NCI-H2227 (cell line): ENCODE data around the gene KRT86.
"Not testable (repeated sequence)": the region's sequence is repeated elsewhere in the genome, so short reads cannot be mapped to it uniquely, and the experiment has no call there.

Experiments used
- DNase-seq: peaks from one replicate; lab custom pipeline; 2025; ENCODE audit not compliant: unreplicated experiment; lab: John Stamatoyannopoulos, UW

Gene KRT86

DNA sequence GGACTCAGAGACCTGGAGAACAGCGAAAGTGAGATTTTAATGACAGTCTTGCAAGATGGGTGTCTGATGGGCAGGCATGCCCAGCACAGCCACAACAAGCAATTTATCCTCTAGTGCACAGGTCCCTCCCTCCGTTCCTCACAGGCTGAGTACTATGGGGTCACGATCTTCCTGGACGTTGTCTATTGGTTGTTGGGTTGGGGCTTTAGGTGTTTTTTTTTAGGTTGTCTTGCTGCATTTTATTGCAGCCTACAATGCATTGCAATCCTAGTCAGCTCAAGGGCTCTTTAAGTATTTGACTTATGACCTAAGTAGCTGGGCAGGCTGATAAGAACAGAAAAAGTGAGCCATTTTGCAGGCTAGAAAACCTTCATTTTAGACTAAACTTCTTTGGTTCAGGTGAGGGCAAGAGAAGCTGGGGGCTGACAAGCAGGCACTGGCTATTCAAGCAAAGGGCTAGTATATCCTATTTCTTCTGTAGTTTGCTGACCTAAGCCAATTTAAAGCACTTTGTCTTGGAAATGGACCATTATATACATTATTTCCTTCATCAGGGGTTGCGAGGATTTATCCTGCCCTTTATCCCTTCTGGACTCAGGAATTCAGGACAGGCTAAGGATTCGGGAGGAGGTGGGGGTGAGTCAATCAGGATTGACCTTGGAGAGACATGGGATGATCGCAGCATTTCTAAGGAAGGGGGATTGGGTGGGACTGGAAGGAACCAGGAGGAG is 35.4 kb upstream of the KRT86 start:
- no peak for DNase-seq

DNA sequence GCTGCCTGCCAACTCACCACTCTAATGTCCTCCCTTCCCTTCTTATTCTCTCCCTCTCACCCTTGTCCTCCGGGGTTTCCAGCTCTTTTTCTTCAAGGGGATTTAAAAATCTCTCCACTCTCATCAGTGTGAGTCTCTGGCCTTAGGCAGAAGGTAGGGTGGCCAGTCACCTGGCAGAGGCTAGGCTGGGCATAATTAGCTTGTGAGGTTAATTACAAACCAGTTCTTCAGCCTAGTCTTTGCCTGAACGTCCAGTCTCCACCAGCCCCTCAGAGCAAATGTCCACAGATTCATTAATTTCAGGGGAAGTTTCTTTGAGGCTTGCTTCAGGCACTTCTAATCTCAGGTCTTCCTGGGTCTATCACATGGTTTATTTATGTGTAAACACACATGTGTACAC is 34.7 kb upstream of the KRT86 start:
- no peak for DNase-seq

DNA sequence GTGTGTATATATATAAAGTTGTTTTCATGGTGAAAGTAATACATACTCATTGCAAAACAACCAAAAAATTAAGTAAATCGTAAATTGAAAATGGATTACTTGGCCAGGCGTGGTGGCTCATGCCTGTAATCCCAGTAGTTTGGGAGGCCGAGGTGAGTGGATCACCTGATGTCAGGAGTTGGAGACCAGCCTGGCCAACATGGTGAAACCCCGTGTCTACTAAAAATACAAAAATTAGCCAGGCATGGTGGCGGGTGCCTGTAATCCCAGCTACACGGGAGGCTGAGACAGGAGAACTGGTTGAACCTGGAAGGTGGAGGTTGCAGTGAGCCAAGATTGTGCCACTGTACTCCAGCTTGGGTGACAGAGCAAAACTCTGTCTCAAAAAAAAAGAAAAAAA is 34.2 kb upstream of the KRT86 start:
- not testable (repeated sequence) for DNase-seq

DNA sequence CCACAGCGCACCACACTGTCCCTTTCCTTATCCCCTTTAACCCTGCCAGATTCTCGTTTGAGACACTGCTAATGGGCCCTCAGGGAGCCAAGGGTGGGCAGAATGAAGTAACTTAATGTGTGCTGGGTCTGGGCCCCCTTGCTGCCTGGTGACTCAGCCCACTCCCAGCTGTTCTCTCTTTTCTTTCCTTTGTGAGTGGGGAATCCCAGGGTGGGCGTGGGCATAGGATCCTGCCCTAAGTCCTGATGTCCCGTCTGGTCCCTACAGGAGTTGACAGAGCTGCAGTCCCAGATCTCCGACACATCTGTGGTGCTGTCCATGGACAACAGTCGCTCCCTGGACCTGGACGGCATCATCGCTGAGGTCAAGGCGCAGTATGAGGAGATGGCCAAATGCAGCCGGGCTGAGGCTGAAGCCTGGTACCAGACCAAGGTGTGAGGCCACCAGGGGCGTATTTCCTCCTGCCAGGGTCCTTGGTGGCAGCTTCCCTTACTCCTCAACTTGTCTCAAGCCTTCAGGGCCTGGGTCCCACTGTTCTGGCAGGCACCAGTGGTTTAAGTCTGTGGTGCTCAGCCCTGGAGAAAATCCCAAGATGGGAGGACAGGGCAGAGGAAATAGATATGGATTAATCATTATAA is 33.1 kb upstream of the KRT86 start:
- no peak for DNase-seq

DNA sequence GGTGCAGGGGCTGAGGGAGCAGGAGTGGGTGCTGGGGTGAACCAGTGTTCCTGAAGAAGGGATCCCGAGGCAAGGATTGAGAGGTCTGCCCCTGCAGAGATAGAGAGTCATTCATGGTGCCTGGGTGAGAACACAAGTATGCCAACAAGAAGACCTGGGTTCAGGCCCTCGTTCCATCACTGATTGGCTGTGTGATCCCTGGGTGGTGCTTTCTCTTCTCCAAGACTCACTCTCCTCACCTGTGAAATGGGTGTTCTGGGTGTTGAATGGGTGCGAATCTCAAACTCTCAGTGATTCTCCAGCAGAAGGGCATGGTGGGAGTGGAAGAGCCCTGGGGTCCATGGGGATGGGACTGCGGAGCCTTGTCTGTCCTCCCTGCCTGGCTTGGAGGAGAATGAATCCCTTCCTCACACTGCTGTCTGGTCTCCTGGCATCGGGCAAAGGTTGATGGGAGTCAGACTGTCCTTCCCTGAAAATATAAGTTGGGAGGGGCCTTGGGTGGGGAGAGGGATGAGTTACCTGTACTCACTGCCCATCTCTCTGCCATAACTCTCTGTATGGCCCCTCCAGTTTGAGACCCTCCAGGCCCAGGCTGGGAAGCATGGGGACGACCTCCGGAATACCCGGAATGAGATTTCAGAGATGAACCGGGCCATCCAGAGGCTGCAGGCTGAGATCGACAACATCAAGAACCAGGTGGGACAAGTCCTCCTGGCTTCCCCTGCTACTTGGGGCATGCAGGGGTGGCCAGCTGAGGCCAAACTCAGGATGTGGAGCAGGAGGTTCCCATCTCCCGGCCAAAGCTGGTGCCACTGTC is 31.8 kb upstream of the KRT86 start:
- DNase-seq = no peak

DNA sequence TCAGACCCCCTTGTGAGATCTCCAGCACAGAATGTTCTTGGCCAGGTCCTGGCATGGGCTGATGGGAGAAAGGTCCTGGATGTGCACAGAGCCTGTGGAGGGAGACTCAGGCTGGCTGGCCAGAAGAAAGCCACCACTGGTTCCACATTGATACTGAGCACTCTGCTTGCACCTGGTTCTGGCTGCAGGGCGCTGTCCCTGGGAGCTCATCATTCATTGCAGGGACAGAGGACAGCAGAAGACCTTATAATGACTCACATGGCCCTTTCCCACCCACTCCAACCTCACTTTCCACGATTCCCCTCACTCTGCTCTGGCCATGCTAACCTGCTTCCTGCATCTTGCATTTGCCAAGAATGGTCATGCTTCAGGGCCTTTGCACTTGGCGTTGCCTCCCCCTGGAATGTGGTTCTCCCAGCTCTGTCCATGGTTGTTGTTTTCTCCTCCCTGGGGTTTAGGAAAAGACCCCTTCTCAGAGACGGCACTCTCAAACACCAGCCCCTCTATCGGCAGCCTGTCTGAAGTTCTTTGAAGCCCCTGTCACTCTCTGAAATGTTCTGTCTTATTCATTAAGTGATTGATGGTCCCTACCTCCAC is 31.1 kb upstream of the KRT86 start:
- DNase-seq = no peak

DNA sequence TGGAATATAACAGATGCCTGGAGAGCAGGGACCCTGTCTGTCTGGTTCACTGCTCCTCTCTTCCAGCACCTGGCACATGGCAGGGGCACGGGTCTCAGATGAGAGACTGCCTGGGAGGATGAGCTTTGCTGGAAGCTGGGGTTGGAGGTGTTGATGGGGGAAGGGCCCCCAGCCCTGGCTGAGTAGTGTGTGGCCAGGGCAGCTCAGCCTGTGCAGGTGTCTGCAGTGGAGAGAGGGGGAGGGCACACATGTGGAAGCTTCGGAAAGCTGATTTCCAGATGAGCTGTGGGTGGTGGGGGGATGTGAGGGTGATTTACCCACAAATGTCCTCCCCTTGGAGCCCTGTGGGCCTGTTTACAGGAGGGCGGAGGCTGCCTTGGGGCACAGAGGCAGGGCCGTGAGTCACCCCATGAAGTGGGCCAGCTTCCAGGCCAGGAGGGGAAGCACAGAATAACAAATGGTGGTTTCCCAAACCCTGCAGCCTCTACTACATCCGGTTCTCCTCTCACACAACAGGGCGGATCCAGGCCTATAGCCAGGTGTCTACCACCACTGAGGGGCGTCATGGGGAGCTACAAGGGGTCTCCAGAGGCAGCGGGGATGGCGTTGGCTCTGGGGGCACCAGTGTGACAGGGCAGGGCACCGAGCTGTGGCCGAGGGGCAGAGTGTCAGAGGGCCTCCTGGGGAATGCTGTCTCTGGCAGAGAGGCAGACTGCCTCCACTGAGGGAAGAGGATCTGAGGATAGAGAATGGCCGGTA is 30.4 kb upstream of the KRT86 start:
- DNase-seq = no peak

DNA sequence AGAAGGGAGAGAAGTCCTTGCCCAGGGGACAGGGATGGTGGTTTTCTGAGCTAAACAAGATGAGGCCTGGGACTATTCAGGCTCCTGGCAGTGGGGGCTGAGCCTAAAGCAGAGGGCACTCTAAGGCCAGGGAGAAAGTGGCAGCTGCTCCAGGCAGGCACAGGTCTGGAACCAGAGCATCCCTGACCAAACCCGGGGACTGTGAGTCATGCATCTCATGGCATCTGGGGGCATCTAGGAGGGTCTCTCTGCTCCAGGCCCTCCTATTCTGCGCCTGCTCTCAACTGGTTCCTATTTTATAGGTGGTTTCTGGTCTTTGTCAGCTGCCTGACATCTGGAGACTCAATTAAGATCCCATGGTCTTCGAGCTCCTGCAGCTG is 29.8 kb upstream of the KRT86 start:
- no peak for DNase-seq

DNA sequence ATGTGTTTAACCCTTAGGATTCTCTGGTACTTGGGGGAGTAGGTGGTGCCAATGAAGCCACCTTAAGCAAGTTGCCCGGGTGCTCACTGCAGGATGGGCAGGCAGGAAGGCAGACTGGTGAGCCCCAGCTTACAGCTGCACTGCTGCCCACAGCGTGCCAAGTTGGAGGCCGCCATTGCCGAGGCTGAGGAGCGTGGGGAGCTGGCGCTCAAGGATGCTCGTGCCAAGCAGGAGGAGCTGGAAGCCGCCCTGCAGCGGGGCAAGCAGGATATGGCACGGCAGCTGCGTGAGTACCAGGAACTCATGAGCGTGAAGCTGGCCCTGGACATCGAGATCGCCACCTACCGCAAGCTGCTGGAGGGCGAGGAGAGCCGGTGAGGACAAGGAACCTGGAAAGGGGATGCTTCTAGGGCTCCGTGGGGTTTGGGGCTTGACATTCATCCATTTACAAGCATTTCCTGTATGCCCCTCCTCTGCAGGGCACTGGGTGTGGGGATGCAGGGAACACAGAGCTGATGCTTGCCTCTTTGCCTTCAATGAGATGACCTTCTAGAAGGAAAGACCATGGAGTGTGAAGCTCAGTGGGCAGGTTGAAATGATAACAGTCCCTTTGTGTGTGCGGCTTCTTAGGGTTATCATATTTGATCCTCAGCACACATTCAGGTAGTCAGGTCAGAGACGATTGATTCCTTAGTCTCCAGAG is 29.0 kb upstream of the KRT86 start:
- no peak for DNase-seq

DNA sequence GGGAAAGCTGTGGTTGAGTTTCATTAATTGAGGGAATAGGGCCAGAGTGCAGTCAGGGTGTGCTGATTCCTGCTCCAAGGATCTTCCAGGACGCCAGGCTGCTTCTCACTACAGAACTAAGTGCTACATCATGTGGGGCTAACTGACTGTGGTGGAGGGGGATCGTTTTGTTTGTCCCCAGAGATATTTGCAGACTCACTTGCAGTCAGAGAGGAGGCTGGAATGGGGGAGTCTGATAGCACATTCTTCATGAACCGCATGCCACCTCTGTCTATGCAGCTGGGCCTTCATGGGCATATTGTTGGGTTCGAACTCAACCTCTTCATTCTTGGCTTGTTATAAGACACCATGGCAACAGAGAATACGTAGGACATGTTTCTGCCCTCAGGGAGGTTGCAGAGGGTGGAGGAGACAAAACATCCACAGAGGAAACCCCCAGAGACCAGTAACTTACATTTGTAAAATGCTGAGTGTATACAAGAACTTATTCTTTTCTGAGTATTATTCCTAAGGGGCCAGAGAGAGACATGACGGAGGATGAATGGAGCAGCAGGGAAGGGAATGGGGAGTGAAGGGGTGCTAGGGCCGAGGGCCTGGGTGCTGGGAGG is 28.4 kb upstream of the KRT86 start:
- DNase-seq = no peak

DNA sequence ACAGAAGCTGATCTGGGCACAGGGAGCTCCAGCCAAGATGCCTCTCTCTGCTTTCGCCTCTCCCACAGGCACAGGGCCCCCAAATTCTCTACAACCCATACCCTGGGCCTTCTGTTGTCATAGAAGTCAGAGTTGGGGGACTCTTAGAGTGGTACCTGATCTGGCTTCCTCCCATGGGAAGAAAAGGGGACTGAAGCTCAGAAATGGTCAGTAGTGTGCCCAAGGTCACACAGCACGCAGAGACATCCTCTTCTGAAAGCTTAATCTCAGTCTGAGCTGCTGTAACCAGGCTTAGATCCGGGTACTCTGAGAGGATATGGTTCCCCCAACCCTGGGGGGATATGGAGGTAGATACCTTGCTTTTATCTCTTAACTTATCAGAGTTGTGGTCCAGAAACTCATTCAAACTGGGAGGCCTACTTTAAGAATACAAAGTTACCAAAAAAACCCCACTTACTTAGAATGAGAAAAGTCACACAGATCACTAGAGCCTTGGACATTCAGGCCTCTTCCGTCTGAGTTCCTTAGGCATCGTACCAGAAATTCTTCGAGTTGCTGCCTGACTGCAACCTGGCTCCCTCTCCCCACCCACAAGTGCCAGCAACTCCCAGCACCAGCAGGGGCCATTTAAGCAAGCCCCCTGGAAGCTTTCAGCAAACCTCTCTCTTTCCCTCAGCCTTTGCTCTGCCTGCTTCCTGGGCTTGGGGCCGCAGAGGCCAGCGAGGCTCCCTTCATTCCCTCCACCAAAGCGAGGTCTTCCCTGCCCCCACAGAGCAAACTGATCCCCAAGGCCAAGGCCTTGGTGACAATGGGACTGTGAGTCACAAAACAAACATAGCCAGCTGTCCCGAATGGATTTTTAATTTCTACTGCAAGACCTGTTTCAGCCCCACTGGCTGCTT is 27.5 kb upstream of the KRT86 start:
- no peak for DNase-seq

DNA sequence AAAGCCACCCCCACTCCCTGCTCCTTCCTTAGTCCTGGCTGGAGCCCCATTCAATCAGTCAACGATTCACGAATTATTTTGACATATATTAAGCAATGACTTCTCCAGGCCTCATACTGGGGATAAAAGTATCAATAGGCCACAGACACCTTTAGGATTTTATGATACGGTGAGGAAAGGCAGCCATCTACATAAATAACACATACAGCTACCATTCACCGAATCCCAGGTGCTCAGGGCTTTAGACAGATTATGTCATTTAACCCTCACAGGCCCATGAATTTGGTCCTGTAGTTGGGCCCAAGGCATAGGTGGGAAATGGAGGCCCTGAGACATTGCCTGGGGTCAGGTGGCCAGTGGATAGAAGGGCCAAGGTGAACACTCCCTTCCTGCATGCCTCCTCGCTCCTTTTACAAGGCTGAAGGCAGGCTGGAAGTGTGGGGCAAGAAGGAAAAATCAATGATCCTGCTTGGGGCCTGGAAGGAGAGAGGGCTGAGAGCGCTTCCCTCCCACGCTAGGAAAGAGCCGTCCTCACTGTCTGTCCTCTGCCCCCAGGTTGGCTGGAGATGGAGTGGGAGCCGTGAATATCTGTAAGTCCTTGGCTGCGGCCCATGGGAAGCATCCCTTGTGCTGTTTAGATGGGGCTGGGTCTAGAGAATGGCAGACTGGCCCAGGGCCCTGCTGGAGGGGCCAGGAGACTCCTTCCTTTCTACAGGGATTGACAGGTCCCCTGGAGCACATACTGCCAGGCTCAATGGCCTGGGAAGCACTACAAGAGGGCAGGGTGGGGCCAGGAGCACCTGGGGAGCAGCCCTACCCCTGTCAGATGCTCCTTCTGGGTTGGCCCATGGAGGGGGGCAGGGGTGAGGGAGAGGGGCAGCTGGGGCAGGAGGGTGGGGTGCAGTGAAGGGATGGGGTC is 26.6 kb upstream of the KRT86 start:
- DNase-seq = no peak

DNA sequence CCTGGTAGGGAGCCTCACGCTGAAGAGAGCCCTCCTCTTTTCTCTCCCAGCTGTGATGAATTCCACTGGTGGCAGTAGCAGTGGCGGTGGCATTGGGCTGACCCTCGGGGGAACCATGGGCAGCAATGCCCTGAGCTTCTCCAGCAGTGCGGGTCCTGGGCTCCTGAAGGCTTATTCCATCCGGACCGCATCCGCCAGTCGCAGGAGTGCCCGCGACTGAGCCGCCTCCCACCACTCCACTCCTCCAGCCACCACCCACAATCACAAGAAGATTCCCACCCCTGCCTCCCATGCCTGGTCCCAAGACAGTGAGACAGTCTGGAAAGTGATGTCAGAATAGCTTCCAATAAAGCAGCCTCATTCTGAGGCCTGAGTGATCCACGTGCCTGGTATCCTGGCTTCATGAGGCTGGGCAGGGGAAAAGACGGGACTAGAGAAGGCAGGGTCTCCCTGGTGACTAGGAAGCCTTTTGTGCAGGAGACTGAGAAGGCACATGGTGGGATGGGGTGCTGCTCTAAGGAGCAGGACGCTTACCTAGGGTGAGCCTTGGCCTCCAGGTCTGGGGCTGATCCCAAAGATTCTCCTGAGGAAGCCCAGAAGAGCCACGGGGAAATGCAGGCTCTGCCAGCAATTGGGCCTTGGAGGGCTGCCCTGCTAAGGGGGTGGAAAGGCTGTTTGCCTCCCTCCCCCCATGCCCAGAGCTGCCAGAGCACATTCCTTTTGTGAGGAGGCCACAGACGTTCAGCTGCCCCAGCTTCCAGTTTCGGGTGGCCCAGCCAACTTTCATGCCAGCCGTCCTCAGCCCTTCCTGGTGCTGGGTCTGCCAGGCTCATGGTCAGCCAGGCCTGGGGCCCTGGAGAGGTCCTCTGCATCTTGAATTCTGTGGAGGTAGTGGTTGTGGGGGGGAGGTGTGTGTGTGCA is 25.6 kb upstream of the KRT86 start:
- no peak for DNase-seq

DNA sequence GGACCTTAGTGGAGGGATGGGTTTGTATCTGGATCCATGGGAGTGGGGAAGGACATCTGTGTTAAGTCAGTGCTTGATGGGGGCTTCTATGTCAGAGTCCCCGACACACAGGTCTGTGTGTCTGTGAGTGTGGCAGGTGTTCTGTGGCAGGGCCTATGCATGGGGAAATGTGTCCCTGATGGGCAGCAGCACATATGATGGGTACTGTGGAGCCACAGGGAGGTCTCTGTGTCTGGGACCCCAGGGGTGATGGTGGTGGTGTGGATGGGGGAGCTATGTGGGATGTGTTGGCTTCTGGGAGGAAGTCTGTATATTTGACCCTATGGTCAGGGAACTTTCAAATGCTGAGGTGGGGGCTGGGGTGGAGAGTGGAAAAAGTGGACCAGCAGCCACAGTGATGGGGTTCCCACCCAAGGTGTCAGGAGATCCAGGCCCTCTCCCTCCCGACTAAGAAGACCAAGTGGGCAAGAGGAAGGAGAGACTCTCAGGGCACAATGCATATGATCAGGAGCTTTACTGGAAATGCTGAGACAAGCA is 24.9 kb upstream of the KRT86 start:
- DNase-seq = no peak

DNA sequence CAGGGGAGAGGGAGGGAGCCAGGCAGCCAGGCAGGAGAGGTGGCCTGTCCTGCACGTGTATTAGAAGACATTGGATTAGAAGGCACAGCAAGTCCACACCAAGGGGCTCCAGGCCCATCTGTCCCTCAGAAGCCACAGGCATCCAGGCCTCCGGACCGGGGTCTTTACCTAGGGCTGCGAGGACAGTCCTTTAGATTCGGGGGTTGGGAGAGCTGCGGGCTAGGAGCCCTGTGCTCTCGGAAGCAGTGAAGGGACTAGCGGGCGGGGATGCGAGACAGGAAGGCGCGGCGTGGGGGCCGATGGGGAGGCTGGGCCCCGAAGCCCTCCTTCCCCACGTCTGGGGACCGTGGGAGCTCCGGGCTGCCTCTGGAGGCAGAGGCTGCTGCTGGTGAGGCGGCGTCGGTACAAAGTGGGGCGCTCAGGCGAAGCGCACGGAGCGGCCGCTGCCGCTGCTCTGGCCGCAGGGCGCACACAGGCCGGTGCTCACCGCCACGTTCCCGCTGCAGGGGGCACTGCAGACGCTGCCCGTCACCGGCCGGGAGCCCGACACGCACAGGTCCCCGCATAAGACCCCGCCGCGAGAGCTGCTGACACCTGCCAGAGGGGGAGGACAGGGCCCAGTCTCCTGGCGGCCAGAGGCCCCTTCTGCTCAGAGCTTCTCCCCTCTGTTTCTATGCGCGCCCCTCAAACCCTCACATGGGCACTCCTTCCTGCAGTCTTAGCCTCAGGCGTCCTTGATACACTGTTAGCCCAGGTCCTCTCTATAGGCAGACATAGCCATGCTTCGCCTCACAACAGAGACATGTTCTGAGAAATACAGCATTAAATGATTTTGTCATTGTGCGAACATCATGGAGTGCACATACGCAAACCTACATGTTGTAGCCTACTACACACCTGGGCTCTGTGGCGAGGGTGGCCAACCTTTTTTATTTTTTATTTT is 24.1 kb upstream of the KRT86 start:
- no peak for DNase-seq
